CD4-positive, alpha-beta T cell treated with Interleukin-15 for 1 hour (primary cell): ENCODE results near the gene ZC3H7A.
"Not testable (repeated sequence)": the region's sequence is repeated elsewhere in the genome, so short reads cannot be mapped to it uniquely, and the experiment has no call there.

Source experiments
- DNase-seq: peaks from one replicate; pipeline ENCODE4 v3.0.0-alpha.2; 2020

The ZC3H7A gene

GRCh38 chr16:11799509-11800381 lies 2.7 kb upstream of the ZC3H7A start:
- peak; percentile 40 for DNase-seq

- no peak for DNase-seq
Measured at GRCh38 chr16:11799017-11799381, 1.9 kb upstream of the ZC3H7A start.

GRCh38 chr16:11797957-11798299 lies 870 bp upstream of the ZC3H7A start:
- no peak for DNase-seq

- peak; percentile 41 for DNase-seq
Measured at GRCh38 chr16:11796227-11797165, 562 bp downstream of the ZC3H7A start.

- no peak for DNase-seq
Measured at GRCh38 chr16:11795887-11796226, 1.2 kb downstream of the ZC3H7A start.

GRCh38 chr16:11794996-11795886 lies 1.8 kb downstream of the ZC3H7A start:
- DNase-seq, result no peak

- no peak for DNase-seq
Measured at GRCh38 chr16:11794447-11794846, 2.6 kb downstream of the ZC3H7A start.

- no peak for DNase-seq
Measured at GRCh38 chr16:11793840-11794239, 3.2 kb downstream of the ZC3H7A start.

- no peak for DNase-seq
Measured at GRCh38 chr16:11792410-11793241, 4.4 kb downstream of the ZC3H7A start.

- no peak for DNase-seq
Measured at GRCh38 chr16:11791144-11791828, 5.8 kb downstream of the ZC3H7A start.

GRCh38 chr16:11788914-11789313 lies 8.1 kb downstream of the ZC3H7A start:
- no peak for DNase-seq

GRCh38 chr16:11784980-11785599 lies 12.0 kb downstream of the ZC3H7A start:
- not testable (repeated sequence) for DNase-seq

- DNase-seq, result not testable (repeated sequence)
Measured at GRCh38 chr16:11784381-11784780, 12.7 kb downstream of the ZC3H7A start.

GRCh38 chr16:11784038-11784369 lies 13.1 kb downstream of the ZC3H7A start:
- no peak for DNase-seq

GRCh38 chr16:11783319-11784037 lies 13.6 kb downstream of the ZC3H7A start:
- DNase-seq, result peak; percentile 59

- no peak for DNase-seq
Measured at GRCh38 chr16:11781773-11782172, 15.3 kb downstream of the ZC3H7A start.

GRCh38 chr16:11780991-11781680 lies 15.9 kb downstream of the ZC3H7A start:
- no peak for DNase-seq

GRCh38 chr16:11779074-11779473 lies 18.0 kb downstream of the ZC3H7A start:
- no peak for DNase-seq

- no peak for DNase-seq
Measured at GRCh38 chr16:11774065-11774626, 22.9 kb downstream of the ZC3H7A start.
